Activated T-helper 1 cell treated with anti-CD3 and anti-CD28 coated beads, Interleukin-2, amount 50 U/mL, for 16 hours (primary cell): Measurements from ENCODE around the gene CLCN4.

ENCODE experiments used
- DNase-seq, 2 donors: peaks; one replicate each; pipeline ENCODE4 v3.0.0-alpha.2; 2020; ENCODE audit warnings: low read depth in 1 of 2, low spot score in 1 of 2

Gene CLCN4

GRCh38 chrX:10156199-10157031 is at the start of gene CLCN4:
Gene CLCN4, plus strand, starts transcription at chrX:10156975. Its CDS starts 28,058 bp downstream, at chrX:10185033.
- DNase-seq, result no peak

GRCh38 chrX:10107483-10107882 is 49.3 kb upstream of the CLCN4 start:
- DNase-seq, result no peak

GRCh38 chrX:10108288-10108687 is 48.5 kb upstream of the CLCN4 start:
- no peak for DNase-seq

- DNase-seq, result no peak
These were observed 47.1 kb upstream of the CLCN4 start for GRCh38 chrX:10109695-10110094.

GRCh38 chrX:10110316-10110935 is 46.3 kb upstream of the CLCN4 start:
- no peak for DNase-seq

GRCh38 chrX:10110984-10111363 is 45.8 kb upstream of the CLCN4 start:
- peak; percentile 23 to 39 for DNase-seq

- peak; percentile 32 to 44 for DNase-seq
These were observed 45.2 kb upstream of the CLCN4 start for GRCh38 chrX:10111364-10112148.

- DNase-seq, result no peak
These were observed 44.3 kb upstream of the CLCN4 start for GRCh38 chrX:10112510-10112909.

GRCh38 chrX:10115082-10115481 is 41.7 kb upstream of the CLCN4 start:
- DNase-seq, result no peak

GRCh38 chrX:10117301-10117700 is 39.5 kb upstream of the CLCN4 start:
- no peak for DNase-seq

- no peak for DNase-seq
These were observed 38.9 kb upstream of the CLCN4 start for GRCh38 chrX:10117864-10118377.

- DNase-seq, result no peak
These were observed 38.2 kb upstream of the CLCN4 start for GRCh38 chrX:10118530-10118929.

- peak; percentile 25 to 71 for DNase-seq
These were observed 37.3 kb upstream of the CLCN4 start for GRCh38 chrX:10119399-10119990.

GRCh38 chrX:10120331-10120730 is 36.4 kb upstream of the CLCN4 start:
- no peak for DNase-seq

- DNase-seq, result no peak
These were observed 35.9 kb upstream of the CLCN4 start for GRCh38 chrX:10120828-10121227.

GRCh38 chrX:10121787-10122186 is 35.0 kb upstream of the CLCN4 start:
- no peak for DNase-seq

- no peak for DNase-seq
These were observed 32.1 kb upstream of the CLCN4 start for GRCh38 chrX:10124506-10125247.

- no peak for DNase-seq
These were observed 31.5 kb upstream of the CLCN4 start for GRCh38 chrX:10125248-10125615.

GRCh38 chrX:10126044-10126443 is 30.7 kb upstream of the CLCN4 start:
- DNase-seq, result no peak

- no peak for DNase-seq
These were observed 29.9 kb upstream of the CLCN4 start for GRCh38 chrX:10126834-10127233.

- DNase-seq, result no peak
These were observed 28.4 kb upstream of the CLCN4 start for GRCh38 chrX:10128386-10128785.
